HFFc6 (cell line): ENCODE measurements around the gene ERN1. TPM values are rescaled to one million over a fixed set of nuclear protein-coding genes. Genes with fewer than 3 reads are reported as not detected.

Experiments
- DNase-seq: peaks from one replicate; pipeline ENCODE4 v3.0.0-alpha.2; 2018
- H3K27ac Mint-ChIP-seq: 2 replicates; pipeline ENCODE4 v1.8.0; 2020; ENCODE audit warnings: mild to moderate bottlenecking, mixed read lengths
- H3K27me3 Mint-ChIP-seq: 2 replicates; pipeline ENCODE4 v1.8.0; 2021; ENCODE audit warnings: mild to moderate bottlenecking, moderate library complexity, mixed read lengths; ENCODE audit not compliant: insufficient read depth
- H3K36me3 Mint-ChIP-seq: 2 replicates; pipeline ENCODE4 v1.8.0; 2021; ENCODE audit warnings: low read depth, mixed read lengths
- H3K4me1 Mint-ChIP-seq: 2 replicates; pipeline ENCODE4 v1.8.0; 2020; ENCODE audit warnings: low read depth, mixed read lengths
- H3K4me3 Mint-ChIP-seq: 2 replicates; pipeline ENCODE4 v1.8.0; 2020; ENCODE audit warnings: mild to moderate bottlenecking, moderate library complexity, mixed read lengths
- H3K9me3 Mint-ChIP-seq: 2 replicates; pipeline ENCODE4 v1.8.0; 2020; ENCODE audit warnings: mild to moderate bottlenecking, mixed read lengths
- CTCF ChIP-seq: fragments of 200-600 bp; sonication (generic); IDR thresholded peaks from 2 replicates; pipeline ENCODE4 v1.5.0; 2021; ENCODE audit warnings: antibody characterized with exemption, mild to moderate bottlenecking
- total RNA-seq, 6 experiments: library from RNA; stranded (reverse); fragmentation: NEBNext Ultra II Directional; extraction: Animal tissue kit (Norgen Biotek cat#: 25700); gene quantifications; 2 replicates in 1 of 6; 3 replicates in 5 of 6; pipeline ENCODE4 v1.2.3, GENCODE V29; 2021

ERN1 gene
- total RNA-seq, 6 experiments from 2014 or later: 6.8 to 12.8 (median 7.9) TPM

- Mint-ChIP-seq H3K27ac (no peak overlapping the region), H3K9me3 (no peaks in the 10 kb centered on the region), H3K4me3 (no peak overlapping the region), H3K27me3 (no peaks in the 10 kb centered on the region), H3K4me1 (peaks cover 27% of the 10 kb centered on the region), H3K36me3 (0 out of 2 replicates have a peak, but pooled peaks cover 5% of the 10 kb centered on the region)
- DNase-seq: no peak
- no peak for TF ChIP-seq CTCF
These were observed 23.8 kb upstream of the ERN1 start for GRCh38 chr17:64153565-64154312.

GRCh38 chr17:64152428-64153125 lies 22.6 kb upstream of the ERN1 start:
- H3K4me1 Mint-ChIP-seq: peaks cover 38% of the 10 kb centered on the region
- DNase-seq: no peak
- H3K4me3 Mint-ChIP-seq: no peak overlapping the region
- H3K9me3 Mint-ChIP-seq: no peaks in the 10 kb centered on the region
- TF ChIP-seq CTCF: no peak
- H3K27me3 Mint-ChIP-seq: no peaks in the 10 kb centered on the region
- H3K36me3 Mint-ChIP-seq: 0 out of 2 replicates have a peak, but pooled peaks cover 5% of the 10 kb centered on the region
- no peak overlapping the region for H3K27ac Mint-ChIP-seq

- no peaks in the 10 kb centered on the region; the same call in 1 of the 2 replicates for H3K27me3 Mint-ChIP-seq
- no peak overlapping the region for H3K27ac Mint-ChIP-seq
- H3K9me3 Mint-ChIP-seq: no peaks in the 10 kb centered on the region
- H3K4me3 Mint-ChIP-seq: no peak overlapping the region
- H3K36me3 Mint-ChIP-seq: peaks cover 5% of the 10 kb centered on the region; the same call in 1 of the 2 replicates
- H3K4me1 Mint-ChIP-seq: peaks cover 44% of the 10 kb centered on the region
- DNase-seq: no peak
- no peak for TF ChIP-seq CTCF
These were observed 21.0 kb upstream of the ERN1 start for GRCh38 chr17:64151016-64151368.

GRCh38 chr17:64150237-64151015 lies 20.5 kb upstream of the ERN1 start:
- H3K36me3 Mint-ChIP-seq: peaks cover 5% of the 10 kb centered on the region; the same call in 1 of the 2 replicates

More at GRCh38 chr17:64150237-64151015, 20.5 kb upstream of the ERN1 start:
- Mint-ChIP-seq H3K9me3 (no peaks in the 10 kb centered on the region), H3K4me1 (peaks cover 39% of the 10 kb centered on the region), H3K27me3 (no peaks in the 10 kb centered on the region; the same call in 1 of the 2 replicates), H3K4me3 (no peak overlapping the region), H3K27ac (peak overlapping the region; percentile 27; the same call in 1 of the 2 replicates)
- DNase-seq: no peak
- TF ChIP-seq CTCF: no peak
